ENCODE data around the gene MAPRE2.

MAPRE2 gene

GRCh38 chr18:35063875-35064690 lies 22.9 kb downstream of the MAPRE2 start:
- H3K27ac ChIP-seq (ENCODE audit: low read depth, low read length), result no peak overlapping the region
- H4K20me1 ChIP-seq (ENCODE audit: control insufficient read depth, insufficient read depth, low read depth, low read length), result peaks cover 5% of the 10 kb centered on the region; the same call in 1 of the 2 replicates
- H3K4me3 ChIP-seq (ENCODE audit: low read length), result no peak overlapping the region
- no peaks in the 10 kb centered on the region for H3K9me3 ChIP-seq (ENCODE audit: control insufficient read depth, insufficient read depth, low read length)
- TF ChIP-seq CTCF (IDR thresholded peaks at IDR 0.05; ENCODE audit: low read depth, low read length, poor library complexity, severe bottlenecking), result no peak
- no peak for TF ChIP-seq EZH2phosphoT487 (IDR thresholded peaks at IDR 0.05; ENCODE audit: borderline replicate concordance, low read length)
- H3F3A ChIP-seq (ENCODE audit: control insufficient read depth, insufficient read depth), result no peaks in the 10 kb centered on the region
- H3K79me2 ChIP-seq (ENCODE audit: control insufficient read depth, low read length), result peaks cover 78% of the 10 kb centered on the region
- H3K36me3 ChIP-seq (ENCODE audit: control insufficient read depth, low read length), result no peaks in the 10 kb centered on the region
- no peaks in the 10 kb centered on the region for H3K27me3 ChIP-seq (ENCODE audit: control insufficient read depth, low read length)
- H3K4me1 ChIP-seq (ENCODE audit: control insufficient read depth, low read length), result no peaks in the 10 kb centered on the region
- H3K9me2 ChIP-seq (replicated peaks; ENCODE audit: control insufficient read depth, low read length), result no peaks in the 10 kb centered on the region
- no peak overlapping the region for H3K4me2 ChIP-seq (ENCODE audit: low read length)

GRCh38 chr18:35067454-35067853 lies 26.2 kb downstream of the MAPRE2 start:
- Histone ChIP-seq H3K4me2 (ENCODE audit: low read length) (no peak overlapping the region), H3K4me3 (ENCODE audit: low read length) (no peak overlapping the region), H3K4me1 (ENCODE audit: control insufficient read depth, low read length) (peaks cover 10% of the 10 kb centered on the region), H3F3A (ENCODE audit: control insufficient read depth, insufficient read depth) (no peaks in the 10 kb centered on the region), H3K9me2 (replicated peaks; ENCODE audit: control insufficient read depth, low read length) (no peaks in the 10 kb centered on the region), H3K27ac (ENCODE audit: low read depth, low read length) (no peak overlapping the region), H3K36me3 (ENCODE audit: control insufficient read depth, low read length) (peaks cover 22% of the 10 kb centered on the region), H4K20me1 (ENCODE audit: control insufficient read depth, insufficient read depth, low read depth, low read length) (peaks cover 5% of the 10 kb centered on the region; the same call in 1 of the 2 replicates), H3K9me3 (ENCODE audit: control insufficient read depth, insufficient read depth, low read length) (no peaks in the 10 kb centered on the region), H3K27me3 (ENCODE audit: control insufficient read depth, low read length) (no peaks in the 10 kb centered on the region), H3K79me2 (ENCODE audit: control insufficient read depth, low read length) (peaks cover 48% of the 10 kb centered on the region)
- TF ChIP-seq CTCF (IDR thresholded peaks at IDR 0.05; ENCODE audit: low read depth, low read length, poor library complexity, severe bottlenecking), result no peak

- H4K20me1 ChIP-seq (ENCODE audit: control insufficient read depth, insufficient read depth, low read depth, low read length), result peaks cover 5% of the 10 kb centered on the region; the same call in 1 of the 2 replicates
- no peak overlapping the region for H3K4me2 ChIP-seq (ENCODE audit: low read length)
- TF ChIP-seq CTCF (IDR thresholded peaks at IDR 0.05; ENCODE audit: low read depth, low read length, poor library complexity, severe bottlenecking) (no peak), EZH2phosphoT487 (IDR thresholded peaks at IDR 0.05; ENCODE audit: borderline replicate concordance, low read length) (no peak)
- peaks cover 24% of the 10 kb centered on the region for H3K79me2 ChIP-seq (ENCODE audit: control insufficient read depth, low read length)
- H3K4me1 ChIP-seq (ENCODE audit: control insufficient read depth, low read length), result peaks cover 16% of the 10 kb centered on the region
- no peak overlapping the region for H3K27ac ChIP-seq (ENCODE audit: low read depth, low read length)
- H3K9me3 ChIP-seq (ENCODE audit: control insufficient read depth, insufficient read depth, low read length), result no peaks in the 10 kb centered on the region
- no peaks in the 10 kb centered on the region for H3K9me2 ChIP-seq (replicated peaks; ENCODE audit: control insufficient read depth, low read length)
- H3K27me3 ChIP-seq (ENCODE audit: control insufficient read depth, low read length), result no peaks in the 10 kb centered on the region
- no peak overlapping the region for H3K4me3 ChIP-seq (ENCODE audit: low read length)
- peaks cover 37% of the 10 kb centered on the region for H3K36me3 ChIP-seq (ENCODE audit: control insufficient read depth, low read length)
- H3F3A ChIP-seq (ENCODE audit: control insufficient read depth, insufficient read depth), result no peaks in the 10 kb centered on the region
These were observed 30.6 kb downstream of the MAPRE2 start for GRCh38 chr18:35071819-35072247.
